Renal cortex interstitium (tissue), 15 donors: ENCODE measurements around the gene KLK7. TPM values are rescaled to one million over a fixed set of nuclear protein-coding genes. Genes with fewer than 3 reads are reported as not detected.

Experiments
- DNase-seq, 11 donors: peaks; one replicate each; pipeline ENCODE4 v3.0.0-alpha.2; 2013; ENCODE audit warnings: low read depth in 9 of 11, low spot score in 4 of 11; ENCODE audit errors: extremely low read depth in 1 of 11
- long read RNA-seq, 16 experiments: transcript quantifications; one replicate each; lab custom pipeline, GENCODE V29; 2026
- polyA plus RNA-seq, 3 donors: library from polyadenylated mRNA; unstranded; fragments of 120-200 nt; gene quantifications; one replicate each; pipeline ENCODE4 v1.2.1, GENCODE V29; 2013; ENCODE audit not compliant: insufficient read length in 3 of 3

KLK7 gene
- polyA plus RNA-seq = 1 to 10 TPM; 3.9 to 4.6 (median 4.2) TPM
- long read RNA-seq, donor 1, partial matches to known transcripts = 0 of 1 reads
- long read RNA-seq, donor 1, other reads (novel, unspliced or antisense) = 0 of 1 reads
- long read RNA-seq, donor 2, partial matches to known transcripts = 0 of 3 reads
- long read RNA-seq, donor 2, other reads (novel, unspliced or antisense) = 0 of 3 reads
- long read RNA-seq, donor 3, partial matches to known transcripts = 0 of 4 reads
- long read RNA-seq, donor 3, other reads (novel, unspliced or antisense) = 0 of 4 reads
- long read RNA-seq, donor 4, partial matches to known transcripts = 0 of 1 reads
- long read RNA-seq, donor 4, other reads (novel, unspliced or antisense) = 0 of 1 reads
- long read RNA-seq, donor 5, partial matches to known transcripts = 0 of 1 reads
- long read RNA-seq, donor 5, other reads (novel, unspliced or antisense) = 0 of 1 reads
- long read RNA-seq, donor 6, partial matches to known transcripts = 0 of 2 reads
- long read RNA-seq, donor 6, other reads (novel, unspliced or antisense) = 0 of 2 reads
- long read RNA-seq, donor 7, partial matches to known transcripts = 0 of 2 reads
- long read RNA-seq, donor 7, other reads (novel, unspliced or antisense) = 0 of 2 reads
- long read RNA-seq, donor 8, partial matches to known transcripts = 0 of 2 reads
- long read RNA-seq, donor 8, other reads (novel, unspliced or antisense) = 0 of 2 reads
- long read RNA-seq, donor 9 = 0 reads
- long read RNA-seq, donor 10 = 0 reads
- long read RNA-seq, donor 11, partial matches to known transcripts = 0 of 2 reads
- long read RNA-seq, donor 11, other reads (novel, unspliced or antisense) = 0 of 2 reads
- long read RNA-seq, donor 12 = 0 reads
- long read RNA-seq, donor 13, transcript KLK7-205 (6 exons, 1,756 nt) = major isoform, 6 of 7 reads
- long read RNA-seq, donor 13, partial matches to known transcripts = 0 of 7 reads
- long read RNA-seq, donor 13, other reads (novel, unspliced or antisense) = 0 of 7 reads
- long read RNA-seq, donor 14, partial matches to known transcripts = 0 of 1 reads
- long read RNA-seq, donor 14, other reads (novel, unspliced or antisense) = 0 of 1 reads
- long read RNA-seq, donor 15 = 0 reads
- long read RNA-seq, donor 16, partial matches to known transcripts = 0 of 4 reads
- long read RNA-seq, donor 16, other reads (novel, unspliced or antisense) = 0 of 4 reads

GRCh38 chr19:50983625-50984292, at the start of gene KLK7:
Gene KLK7 (minus strand): TSS chr19:50983917. CDS start chr19:50982399, 1,518 bp downstream.
- DNase-seq = no peak

GRCh38 chr19:51031880-51032225, 48.1 kb upstream of the KLK7 start:
- no peak for DNase-seq

- no peak for DNase-seq
These were observed 47.6 kb upstream of the KLK7 start for GRCh38 chr19:51031220-51031879.

GRCh38 chr19:51030631-51031030, 46.9 kb upstream of the KLK7 start:
- DNase-seq = no peak

- no peak for DNase-seq
These were observed 46.0 kb upstream of the KLK7 start for GRCh38 chr19:51029718-51030117.

- DNase-seq = no peak
These were observed 44.2 kb upstream of the KLK7 start for GRCh38 chr19:51027873-51028272.

- DNase-seq = no peak
These were observed 43.5 kb upstream of the KLK7 start for GRCh38 chr19:51027126-51027806.

GRCh38 chr19:51026554-51026831, 42.8 kb upstream of the KLK7 start, which contains the start of gene KLK11:
Gene KLK11 (minus strand): TSS chr19:51026616. CDS start chr19:51025631, 985 bp downstream.
- DNase-seq = no peak

- DNase-seq = peak in 2 of 11 donors; percentile 42 to 43
These were observed 42.3 kb upstream of the KLK7 start for GRCh38 chr19:51025809-51026553.

- DNase-seq = no peak
These were observed 41.7 kb upstream of the KLK7 start for GRCh38 chr19:51025401-51025800.

- DNase-seq = no peak
These were observed 41.2 kb upstream of the KLK7 start for GRCh38 chr19:51024924-51025323.

GRCh38 chr19:51023946-51024345, 40.2 kb upstream of the KLK7 start:
- DNase-seq = no peak

GRCh38 chr19:51022526-51022925, 38.8 kb upstream of the KLK7 start:
- no peak for DNase-seq

GRCh38 chr19:51020988-51021651, 37.4 kb upstream of the KLK7 start:
- DNase-seq = peak in 3 of 11 donors; percentile 33 to 49 (median 39)

- DNase-seq = no peak
These were observed 35.8 kb upstream of the KLK7 start, which contains the start of gene KLK10 for GRCh38 chr19:51019544-51019925. Gene KLK10 (minus strand): TSS chr19:51019709. CDS start chr19:51019130, 579 bp downstream.

GRCh38 chr19:51018745-51019543, 35.2 kb upstream of the KLK7 start:
- DNase-seq = no peak
